IMR-90 (cell line): Measurements from ENCODE around the gene PARVG. TPM values are rescaled to one million over a fixed set of nuclear protein-coding genes. Genes with fewer than 3 reads are reported as not detected.

Experiments used
- ATAC-seq: fragments of 200-7000 bp; cut with Tn5 transposase; 2 replicates; pipeline ENCODE4 v1.9.1; 2020; ENCODE audit warnings: low read depth, mild to moderate bottlenecking, moderate library complexity
- BruUV-seq: library from RNA; stranded (reverse); fragments of 400-500 nt; replicated peaks from 2 replicates; lab custom pipeline; 2021; lab: Mats Ljungman, UMichigan
- CTCF ChIA-PET: fragments of 300-600 bp; formaldehyde crosslinking; extraction: SDS; loops from one replicate; lab custom pipeline; 2021; ENCODE audit warnings: antibody characterized with exemption; lab: Yijun Ruan, JAX
- POLR2A ChIA-PET: fragments of 300-600 bp; sonication (Branson Sonifier 250); formaldehyde crosslinking; loops from one replicate; lab custom pipeline; 2022; ENCODE audit warnings: antibody characterized with exemption; ENCODE audit not compliant: unreplicated experiment; lab: Charles Lee
- DNase-seq: peaks from one replicate; pipeline ENCODE4 v3.0.0; 2013
- H2AFZ ChIP-seq: replicated peaks from 2 replicates; pipeline ENCODE3; 2013; ENCODE audit warnings: low read length, mild to moderate bottlenecking; ENCODE audit not compliant: poor library complexity
- H2AK5ac ChIP-seq: 2 replicates; pipeline ENCODE4 v1.6.1; 2013; ENCODE audit warnings: low read depth, low read length, inconsistent platforms
- H2AK9ac ChIP-seq: replicated peaks from 2 replicates; pipeline ENCODE3; 2013; ENCODE audit warnings: mild to moderate bottlenecking, low read depth, low read length, moderate library complexity; ENCODE audit not compliant: poor library complexity
- H2BK120ac ChIP-seq: 2 replicates; pipeline ENCODE4 v1.6.1; 2013; ENCODE audit warnings: low read depth, low read length, inconsistent platforms
- H2BK15ac ChIP-seq: 3 replicates; pipeline ENCODE4 v1.6.1; 2013; ENCODE audit warnings: low read depth, low read length, inconsistent platforms
- H2BK20ac ChIP-seq: 2 replicates; pipeline ENCODE4 v1.6.1; 2013; ENCODE audit warnings: low read depth, mild to moderate bottlenecking, inconsistent platforms, low read length, moderate library complexity
- H2BK5ac ChIP-seq: 2 replicates; pipeline ENCODE4 v1.6.1; 2013; ENCODE audit warnings: mild to moderate bottlenecking, low read depth, low read length, inconsistent platforms; ENCODE audit not compliant: poor library complexity, severe bottlenecking
- H3K14ac ChIP-seq: replicated peaks from 2 replicates; pipeline ENCODE4 v1.6.1; 2013; ENCODE audit warnings: low read depth, low read length, inconsistent platforms
- H3K18ac ChIP-seq: 2 replicates; pipeline ENCODE4 v1.6.1; 2013; ENCODE audit warnings: low read depth, low read length, control low read depth
- H3K23ac ChIP-seq: 2 replicates; pipeline ENCODE4 v1.6.1; 2013; ENCODE audit warnings: low read depth, low read length, inconsistent platforms
- H3K27ac ChIP-seq: 2 replicates; pipeline ENCODE4 v1.5.1; 2013; ENCODE audit warnings: mild to moderate bottlenecking, control low read depth, low read length; ENCODE audit not compliant: insufficient read depth
- H3K27me3 ChIP-seq: 2 replicates; pipeline ENCODE4 v1.6.1; 2013; ENCODE audit warnings: low read length; ENCODE audit not compliant: control insufficient read depth, insufficient read depth
- H3K36me3 ChIP-seq: 2 replicates; pipeline ENCODE4 v1.6.1; 2013; ENCODE audit warnings: low read length, mixed read lengths; ENCODE audit not compliant: control insufficient read depth, insufficient read depth
- H3K4ac ChIP-seq: 2 replicates; pipeline ENCODE4 v1.6.1; 2013; ENCODE audit warnings: low read depth, low read length, inconsistent platforms
- H3K4me1 ChIP-seq: 2 replicates; pipeline ENCODE4 v1.6.1; 2013; ENCODE audit warnings: low read length, mixed read lengths; ENCODE audit not compliant: control insufficient read depth, insufficient read depth
- H3K4me2 ChIP-seq: 2 replicates; pipeline ENCODE4 v1.6.1; 2013; ENCODE audit warnings: low read depth, mild to moderate bottlenecking, control low read depth, low read length, moderate library complexity
- H3K4me3 ChIP-seq: 2 replicates; pipeline ENCODE4 v1.5.1; 2013; ENCODE audit warnings: low read depth, mild to moderate bottlenecking, control low read depth, low read length, moderate library complexity; ENCODE audit not compliant: insufficient read depth
- H3K56ac ChIP-seq: 2 replicates; pipeline ENCODE4 v1.6.1; 2013; ENCODE audit warnings: low read length, inconsistent platforms; ENCODE audit not compliant: insufficient read depth; ENCODE audit errors: extremely low read depth
- H3K79me1 ChIP-seq, 2 experiments: 2 replicates each; pipeline ENCODE4 v1.6.1; 2013; ENCODE audit warnings: low read length in 2 of 2, inconsistent platforms in 1 of 2, low read depth in 1 of 2
- H3K9ac ChIP-seq: 2 replicates; pipeline ENCODE4 v1.6.1; 2013; ENCODE audit warnings: low read depth, low read length, control low read depth
- H3K9me1 ChIP-seq: 2 replicates; pipeline ENCODE4 v1.6.1; 2013; ENCODE audit warnings: low read length, inconsistent platforms; ENCODE audit not compliant: insufficient read depth
- H3K9me3 ChIP-seq: 2 replicates; pipeline ENCODE4 v1.6.1; 2013; ENCODE audit warnings: low read length; ENCODE audit not compliant: control insufficient read depth, insufficient read depth
- H4K20me1 ChIP-seq: 2 replicates; pipeline ENCODE4 v1.6.1; 2013; ENCODE audit warnings: low read length, inconsistent platforms; ENCODE audit not compliant: insufficient read depth
- H4K5ac ChIP-seq: 2 replicates; pipeline ENCODE4 v1.6.1; 2013; ENCODE audit warnings: mild to moderate bottlenecking, low read depth, low read length, control low read depth
- H4K8ac ChIP-seq, 2 experiments: 2 replicates each; pipeline ENCODE4 v1.6.1; 2013; ENCODE audit warnings: low read depth in 2 of 2, low read length in 2 of 2, control low read depth in 1 of 2, inconsistent platforms in 1 of 2
- H4K91ac ChIP-seq: 2 replicates; pipeline ENCODE4 v1.6.1; 2013; ENCODE audit warnings: low read depth, low read length, inconsistent platforms; ENCODE audit not compliant: insufficient read depth
- BHLHE40 ChIP-seq: fragments of 150-350 bp; IDR thresholded peaks from 2 replicates; pipeline ENCODE4 v1.6.1; 2016; ENCODE audit warnings: mild to moderate bottlenecking, low read depth, low read length
- CHD1 ChIP-seq: IDR thresholded peaks from 2 replicates; pipeline ENCODE4 v1.6.1; 2012; ENCODE audit warnings: low read depth, low read length, improper control_type of control experiment
- ELK1 ChIP-seq: fragments of 150-350 bp; IDR thresholded peaks from 2 replicates; pipeline ENCODE4 v1.6.1; 2016; ENCODE audit warnings: low read depth, mild to moderate bottlenecking, low read length, moderate library complexity, borderline replicate concordance
- FOS ChIP-seq: fragments of 150-350 bp; IDR thresholded peaks from 2 replicates; pipeline ENCODE4 v1.6.1; 2016; ENCODE audit warnings: low read depth, low read length
- MAFK ChIP-seq: IDR thresholded peaks from 2 replicates; pipeline ENCODE4 v1.6.1; 2012; ENCODE audit warnings: low read depth, low read length, improper control_type of control experiment
- NFE2L2 ChIP-seq: fragments of 150-350 bp; IDR thresholded peaks from 2 replicates; pipeline ENCODE4 v1.6.1; 2016; ENCODE audit warnings: low read depth, mild to moderate bottlenecking, low read length
- RFX5 ChIP-seq: IDR thresholded peaks from 2 replicates; pipeline ENCODE4 v1.8.0; 2012; ENCODE audit warnings: low read depth, mild to moderate bottlenecking, low read length, moderate library complexity
- WGBS, 2 experiments: methylation state at CpG; one replicate each; pipeline versions ENCODE4 v1.1.5 to v1.1.7; 2013; ENCODE audit warnings: missing lambda C conversion rate in 2 of 2; ENCODE audit not compliant: insufficient read length in 1 of 2; ENCODE audit errors: extremely low coverage in 2 of 2; 5-methylcytosine and 5-hydroxymethylcytosine counted together
- dilution Hi-C: fragments of 300-500 bp; cut with HindIII; formaldehyde crosslinking; loops from one replicate; pipeline ENCODE4 v1.14.3; 2018; ENCODE audit warnings: low sequenced_read_pairs; ENCODE audit not compliant: unreplicated experiment
- in situ Hi-C: fragments of 300-500 bp; cut with MboI; formaldehyde crosslinking; loops from 3 replicates; pipeline ENCODE4 v1.14.3; 2019; ENCODE audit warnings: low sequenced_read_pairs, inconsistent platforms, mixed read lengths
- intact Hi-C: fragments of 100-400 bp; cut with micrococcal nuclease; formaldehyde crosslinking; loops from 2 replicates; pipeline ENCODE4 v1.10.0; 2022
- polyA plus RNA-seq, 3 experiments: library from polyadenylated mRNA; depleted of rRNA; stranded (reverse); fragments of >200 nt; gene quantifications; 2 replicates each; pipeline ENCODE4 v1.2.3, GENCODE V29; 2012; ENCODE audit warnings: low replicate concordance in 1 of 3
- total RNA-seq: library from RNA; depleted of rRNA; stranded (reverse); fragments of >200 nt; gene quantifications from 2 replicates; pipeline ENCODE4 v1.2.3, GENCODE V29; 2012
- TF ChIP-seq, protein P1 (sequence below): conservative IDR thresholded peaks from 2 replicates; pipeline ENCODE4 v1.5.1; 2012; ENCODE audit warnings: mild to moderate bottlenecking, low read depth, low read length, improper control_type of control experiment
- TF ChIP-seq, protein P2 (sequence below): fragments of 150-350 bp; IDR thresholded peaks from 2 replicates; pipeline ENCODE4 v1.6.1; 2017; ENCODE audit warnings: mild to moderate bottlenecking, antibody characterized with exemption, low read length, low read depth

The PARVG gene
- total and polyA plus RNA-seq, 2 of the 4 experiments (the other 2 are of a cell fraction), result not detected

GRCh38 chr22:44179989-44180705 is 578 bp upstream of the PARVG start:
- Histone ChIP-seq H4K20me1 (no peaks in the 10 kb centered on the region; the same call in 1 of the 2 replicates), H3K56ac (no peak overlapping the region), H4K91ac (no peak overlapping the region), H4K8ac (no peak overlapping the region), H2BK20ac (no peak overlapping the region), H2BK15ac (no peak overlapping the region), H3K4me2 (no peak overlapping the region), H3K9me1 (no peaks in the 10 kb centered on the region), H3K4ac (no peak overlapping the region), H2AFZ (no peak overlapping the region), H2AK9ac (no peak overlapping the region), H3K79me1 (no peaks in the 10 kb centered on the region), H3K18ac (no peak overlapping the region), H2AK5ac (no peak overlapping the region), H2BK120ac (no peak overlapping the region), H4K5ac (no peak overlapping the region), H3K4me1 (no peaks in the 10 kb centered on the region), H3K4me3 (no peak overlapping the region), H3K36me3 (no peaks in the 10 kb centered on the region), H3K9ac (no peak overlapping the region), H3K9me3 (no peaks in the 10 kb centered on the region), H3K14ac (no peak overlapping the region), H3K27me3 (peaks cover 28% of the 10 kb centered on the region), H2BK5ac (no peak overlapping the region), H3K23ac (no peak overlapping the region), H3K27ac (no peak overlapping the region)
- dilution Hi-C loops, result no loop called here
- ChIA-PET POLR2A (no interaction called here), CTCF (no interaction called here)
- no peak for TF ChIP-seq NFE2L2
- no peak for TF ChIP-seq MAFK
- TF ChIP-seq, protein P1, sequence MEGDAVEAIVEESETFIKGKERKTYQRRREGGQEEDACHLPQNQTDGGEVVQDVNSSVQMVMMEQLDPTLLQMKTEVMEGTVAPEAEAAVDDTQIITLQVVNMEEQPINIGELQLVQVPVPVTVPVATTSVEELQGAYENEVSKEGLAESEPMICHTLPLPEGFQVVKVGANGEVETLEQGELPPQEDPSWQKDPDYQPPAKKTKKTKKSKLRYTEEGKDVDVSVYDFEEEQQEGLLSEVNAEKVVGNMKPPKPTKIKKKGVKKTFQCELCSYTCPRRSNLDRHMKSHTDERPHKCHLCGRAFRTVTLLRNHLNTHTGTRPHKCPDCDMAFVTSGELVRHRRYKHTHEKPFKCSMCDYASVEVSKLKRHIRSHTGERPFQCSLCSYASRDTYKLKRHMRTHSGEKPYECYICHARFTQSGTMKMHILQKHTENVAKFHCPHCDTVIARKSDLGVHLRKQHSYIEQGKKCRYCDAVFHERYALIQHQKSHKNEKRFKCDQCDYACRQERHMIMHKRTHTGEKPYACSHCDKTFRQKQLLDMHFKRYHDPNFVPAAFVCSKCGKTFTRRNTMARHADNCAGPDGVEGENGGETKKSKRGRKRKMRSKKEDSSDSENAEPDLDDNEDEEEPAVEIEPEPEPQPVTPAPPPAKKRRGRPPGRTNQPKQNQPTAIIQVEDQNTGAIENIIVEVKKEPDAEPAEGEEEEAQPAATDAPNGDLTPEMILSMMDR, result no peak
- TF ChIP-seq BHLHE40, result no peak
- TF ChIP-seq, protein P2, sequence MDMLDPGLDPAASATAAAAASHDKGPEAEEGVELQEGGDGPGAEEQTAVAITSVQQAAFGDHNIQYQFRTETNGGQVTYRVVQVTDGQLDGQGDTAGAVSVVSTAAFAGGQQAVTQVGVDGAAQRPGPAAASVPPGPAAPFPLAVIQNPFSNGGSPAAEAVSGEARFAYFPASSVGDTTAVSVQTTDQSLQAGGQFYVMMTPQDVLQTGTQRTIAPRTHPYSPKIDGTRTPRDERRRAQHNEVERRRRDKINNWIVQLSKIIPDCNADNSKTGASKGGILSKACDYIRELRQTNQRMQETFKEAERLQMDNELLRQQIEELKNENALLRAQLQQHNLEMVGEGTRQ, result no peak
- TF ChIP-seq ELK1, result no peak
- no peak for TF ChIP-seq RFX5
- no peak for TF ChIP-seq FOS
- no peak for TF ChIP-seq CHD1
- intact Hi-C loops, result no loop called here
- in situ Hi-C loops, result no loop called here
- BruUV-seq, result no TSS peak
- DNase-seq, result no peak
- WGBS, 2 experiments, result 46% methylated on average over 2 of the region's 6 CpGs; no CpG with 5 or more reads in 1 of the 2 experiments
- no peak for ATAC-seq
